ENCODE results near the gene CDCA3. TPM values are rescaled to one million over a fixed set of nuclear protein-coding genes. Genes with fewer than 3 reads are reported as not detected.
"Not testable (repeated sequence)": the region's sequence is repeated elsewhere in the genome, so short reads cannot be mapped to it uniquely, and the experiment has no call there.

CDCA3 gene
- total RNA-seq, 1 experiment from 2014 or later = 92.0 TPM

DNA sequence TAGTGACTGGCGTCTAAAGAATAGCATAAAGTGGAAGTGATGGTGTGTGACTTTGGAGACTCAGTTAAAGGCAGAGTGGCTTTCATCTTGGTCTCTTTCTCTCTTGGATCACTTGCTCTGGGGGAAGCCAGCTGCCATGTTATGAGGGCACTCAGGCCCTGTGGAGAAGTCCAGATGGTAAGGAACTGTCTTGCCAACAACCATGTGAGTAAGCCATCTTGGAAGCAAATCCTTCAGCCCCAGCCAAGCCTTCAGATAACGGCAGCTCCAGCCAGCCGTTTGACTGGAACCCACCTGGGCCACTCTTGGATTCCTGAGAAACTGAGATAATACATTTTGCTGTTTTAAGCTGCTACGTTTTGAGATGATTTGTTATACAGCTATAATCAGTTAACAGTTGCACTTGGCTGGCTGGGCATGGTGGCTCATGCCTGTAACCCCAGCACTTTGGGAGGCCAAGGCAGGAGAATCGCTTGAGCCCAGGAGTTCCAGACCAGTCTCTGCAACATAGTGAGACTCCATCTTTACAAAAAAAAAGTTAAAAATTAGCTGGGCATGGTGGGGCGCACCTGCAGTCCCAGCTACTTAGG, 45.9 kb upstream of the CDCA3 start:
- DNase-seq = no peak
- TF ChIP-seq, protein P1, sequence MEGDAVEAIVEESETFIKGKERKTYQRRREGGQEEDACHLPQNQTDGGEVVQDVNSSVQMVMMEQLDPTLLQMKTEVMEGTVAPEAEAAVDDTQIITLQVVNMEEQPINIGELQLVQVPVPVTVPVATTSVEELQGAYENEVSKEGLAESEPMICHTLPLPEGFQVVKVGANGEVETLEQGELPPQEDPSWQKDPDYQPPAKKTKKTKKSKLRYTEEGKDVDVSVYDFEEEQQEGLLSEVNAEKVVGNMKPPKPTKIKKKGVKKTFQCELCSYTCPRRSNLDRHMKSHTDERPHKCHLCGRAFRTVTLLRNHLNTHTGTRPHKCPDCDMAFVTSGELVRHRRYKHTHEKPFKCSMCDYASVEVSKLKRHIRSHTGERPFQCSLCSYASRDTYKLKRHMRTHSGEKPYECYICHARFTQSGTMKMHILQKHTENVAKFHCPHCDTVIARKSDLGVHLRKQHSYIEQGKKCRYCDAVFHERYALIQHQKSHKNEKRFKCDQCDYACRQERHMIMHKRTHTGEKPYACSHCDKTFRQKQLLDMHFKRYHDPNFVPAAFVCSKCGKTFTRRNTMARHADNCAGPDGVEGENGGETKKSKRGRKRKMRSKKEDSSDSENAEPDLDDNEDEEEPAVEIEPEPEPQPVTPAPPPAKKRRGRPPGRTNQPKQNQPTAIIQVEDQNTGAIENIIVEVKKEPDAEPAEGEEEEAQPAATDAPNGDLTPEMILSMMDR (conservative IDR thresholded peaks at IDR 0.05; ENCODE audit: low read depth, low read length) = no peak
- TF ChIP-seq EZH2phosphoT487 (IDR thresholded peaks at IDR 0.05; ENCODE audit: borderline replicate concordance, low read length) = no peak
- no peak for TF ChIP-seq EZH2 (IDR thresholded peaks at IDR 0.05; ENCODE audit: low read length, unreplicated experiment)
- H3K27me3 ChIP-seq (ENCODE audit: low read length) = no peaks in the 10 kb centered on the region
- H3K36me3 ChIP-seq (ENCODE audit: low read depth, low read length) = no peaks in the 10 kb centered on the region
- H3F3A ChIP-seq (ENCODE audit: low read length, unreplicated experiment) = no peaks in the 10 kb centered on the region
- H3K9me2 ChIP-seq (replicated peaks; ENCODE audit: low read length) = no peaks in the 10 kb centered on the region
- no peaks in the 10 kb centered on the region for H4K20me1 ChIP-seq (ENCODE audit: low read length)
- no peak for ATAC-seq
- H3K79me2 ChIP-seq (ENCODE audit: low read length) = no peaks in the 10 kb centered on the region
- intact Hi-C loops (cut with micrococcal nuclease) = no loop called here
- no peak overlapping the region for H3K27ac ChIP-seq (ENCODE audit: low read length)
- H3K4me3 ChIP-seq (ENCODE audit: low read length) = no peak overlapping the region
- no peak overlapping the region for H3K4me2 ChIP-seq (ENCODE audit: low read length)
- POLR2A ChIA-PET (ENCODE audit: unreplicated experiment) = no interaction called here
- BruUV-seq (replicated peaks) = no TSS peak
- H3K9ac ChIP-seq (ENCODE audit: low read length) = no peak overlapping the region
- no peaks in the 10 kb centered on the region for H3K4me1 ChIP-seq (ENCODE audit: insufficient read depth, low read length)
- no peaks in the 10 kb centered on the region for H3K9me3 ChIP-seq (ENCODE audit: low read length)
- CTCF ChIA-PET = no interaction called here
- no peak overlapping the region for H2AFZ ChIP-seq (ENCODE audit: low read length)

DNA sequence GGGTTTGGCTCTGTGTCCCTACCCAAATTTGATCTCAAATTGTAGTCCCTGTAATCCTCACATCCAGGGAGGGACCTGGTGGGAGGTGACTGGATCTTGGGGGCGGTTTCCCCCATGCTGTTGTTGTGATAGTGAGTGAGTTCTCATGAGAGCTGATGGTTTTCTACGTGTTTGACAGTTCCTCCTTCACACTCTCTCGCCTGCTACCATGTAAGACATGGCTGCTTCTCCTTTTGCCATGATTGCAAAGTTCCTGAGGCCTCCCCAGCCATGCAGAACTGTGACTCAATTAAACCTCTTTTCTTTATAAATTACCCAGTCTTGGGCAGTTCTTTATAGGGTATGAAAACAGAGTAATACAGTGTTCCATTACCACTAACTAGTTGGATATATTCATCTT, 43.2 kb upstream of the CDCA3 start:
- H2AFZ ChIP-seq (ENCODE audit: low read length) = no peak overlapping the region
- ChIA-PET POLR2A (ENCODE audit: unreplicated experiment) (no interaction called here), CTCF (no interaction called here)
- peaks cover 11% of the 10 kb centered on the region for H3K4me1 ChIP-seq (ENCODE audit: insufficient read depth, low read length)
- TF ChIP-seq, protein P1 (conservative IDR thresholded peaks at IDR 0.05; ENCODE audit: low read depth, low read length) = no peak
- no peak for TF ChIP-seq EZH2 (IDR thresholded peaks at IDR 0.05; ENCODE audit: low read length, unreplicated experiment)
- TF ChIP-seq EZH2phosphoT487 (IDR thresholded peaks at IDR 0.05; ENCODE audit: borderline replicate concordance, low read length) = no peak
- no peaks in the 10 kb centered on the region for H3K27me3 ChIP-seq (ENCODE audit: low read length)
- intact Hi-C loops (cut with micrococcal nuclease) = no loop called here
- no peaks in the 10 kb centered on the region for H4K20me1 ChIP-seq (ENCODE audit: low read length)
- no peak overlapping the region for H3K9ac ChIP-seq (ENCODE audit: low read length)
- H3K4me3 ChIP-seq (ENCODE audit: low read length) = no peak overlapping the region
- ATAC-seq = no peak
- BruUV-seq (replicated peaks) = no TSS peak
- no peaks in the 10 kb centered on the region for H3K79me2 ChIP-seq (ENCODE audit: low read length)
- no peaks in the 10 kb centered on the region for H3K9me2 ChIP-seq (replicated peaks; ENCODE audit: low read length)
- no peaks in the 10 kb centered on the region for H3K36me3 ChIP-seq (ENCODE audit: low read depth, low read length)
- no peak overlapping the region for H3K4me2 ChIP-seq (ENCODE audit: low read length)
- no peaks in the 10 kb centered on the region for H3K9me3 ChIP-seq (ENCODE audit: low read length)
- DNase-seq = no peak
- no peaks in the 10 kb centered on the region for H3F3A ChIP-seq (ENCODE audit: low read length, unreplicated experiment)
- H3K27ac ChIP-seq (ENCODE audit: low read length) = no peak overlapping the region

DNA sequence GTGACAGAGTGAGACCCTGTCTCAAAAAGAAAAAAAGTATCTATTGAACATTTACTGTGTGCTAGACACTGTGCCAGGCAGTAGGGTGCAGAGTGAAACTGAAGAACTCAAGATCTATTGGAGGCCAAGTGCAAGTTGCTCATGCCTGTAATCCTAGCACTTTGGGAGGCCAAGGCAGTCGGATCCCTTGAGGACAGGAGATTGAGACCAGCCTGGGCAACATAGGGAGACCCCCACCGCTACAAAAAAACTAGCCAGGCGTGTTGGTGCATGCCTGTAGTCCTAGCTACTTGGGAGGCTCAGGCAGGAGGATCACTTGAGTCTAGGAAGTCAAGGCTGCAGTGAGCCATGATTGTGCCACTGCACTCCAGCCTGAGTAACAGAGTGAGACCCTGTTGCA, 41.6 kb upstream of the CDCA3 start:
- H3K9me3 ChIP-seq (ENCODE audit: low read length); POLR2A ChIA-PET (ENCODE audit: unreplicated experiment); H3K36me3 ChIP-seq (ENCODE audit: low read depth, low read length); ATAC-seq; H3K9me2 ChIP-seq (replicated peaks; ENCODE audit: low read length); H3K27me3 ChIP-seq (ENCODE audit: low read length); intact Hi-C loops (cut with micrococcal nuclease); CTCF ChIA-PET; H3K4me3 ChIP-seq (ENCODE audit: low read length); H4K20me1 ChIP-seq (ENCODE audit: low read length); H3K27ac ChIP-seq (ENCODE audit: low read length); H3K79me2 ChIP-seq (ENCODE audit: low read length); DNase-seq; H3F3A ChIP-seq (ENCODE audit: low read length, unreplicated experiment); H2AFZ ChIP-seq (ENCODE audit: low read length); BruUV-seq (replicated peaks); H3K4me2 ChIP-seq (ENCODE audit: low read length); H3K9ac ChIP-seq (ENCODE audit: low read length): not testable (repeated sequence)
- peaks cover 11% of the 10 kb centered on the region for H3K4me1 ChIP-seq (ENCODE audit: insufficient read depth, low read length)

Data from PC-3 (cell line).